Vagina (tissue), 2 donors: ENCODE results near the gene NPAS2.
A peak's percentile ranks its signal among the peaks of the same experiment; 100 is the strongest.

Experiments
- POLR2A ChIP-seq, 2 donors: fragments of 450-650 bp; IDR thresholded peaks; one replicate each; pipeline ENCODE4 v1.6.1; 2017; ENCODE audit warnings: antibody characterized with exemption in 2 of 2, mild to moderate bottlenecking in 2 of 2, moderate library complexity in 2 of 2
- POLR2AphosphoS5 ChIP-seq, 2 donors: sonication (generic); formaldehyde crosslinking; IDR thresholded peaks; one replicate each; pipeline ENCODE4 v1.9.0; 2017; ENCODE audit warnings: antibody characterized with exemption in 2 of 2, mild to moderate bottlenecking in 2 of 2, low read depth in 1 of 2; ENCODE audit not compliant: insufficient read depth in 1 of 2
- TF ChIP-seq, protein P1 (sequence below), 3 experiments: fragments of 450-650 bp in 2 of 3; fragments of 200-600 bp in 1 of 3; sonication (generic) in 1 of 3; IDR thresholded peaks; one replicate each; pipeline ENCODE4 v1.5.1; 2017 to 2019; ENCODE audit warnings: antibody characterized with exemption in 3 of 3, mild to moderate bottlenecking in 2 of 3, moderate library complexity in 2 of 3

DNA sequence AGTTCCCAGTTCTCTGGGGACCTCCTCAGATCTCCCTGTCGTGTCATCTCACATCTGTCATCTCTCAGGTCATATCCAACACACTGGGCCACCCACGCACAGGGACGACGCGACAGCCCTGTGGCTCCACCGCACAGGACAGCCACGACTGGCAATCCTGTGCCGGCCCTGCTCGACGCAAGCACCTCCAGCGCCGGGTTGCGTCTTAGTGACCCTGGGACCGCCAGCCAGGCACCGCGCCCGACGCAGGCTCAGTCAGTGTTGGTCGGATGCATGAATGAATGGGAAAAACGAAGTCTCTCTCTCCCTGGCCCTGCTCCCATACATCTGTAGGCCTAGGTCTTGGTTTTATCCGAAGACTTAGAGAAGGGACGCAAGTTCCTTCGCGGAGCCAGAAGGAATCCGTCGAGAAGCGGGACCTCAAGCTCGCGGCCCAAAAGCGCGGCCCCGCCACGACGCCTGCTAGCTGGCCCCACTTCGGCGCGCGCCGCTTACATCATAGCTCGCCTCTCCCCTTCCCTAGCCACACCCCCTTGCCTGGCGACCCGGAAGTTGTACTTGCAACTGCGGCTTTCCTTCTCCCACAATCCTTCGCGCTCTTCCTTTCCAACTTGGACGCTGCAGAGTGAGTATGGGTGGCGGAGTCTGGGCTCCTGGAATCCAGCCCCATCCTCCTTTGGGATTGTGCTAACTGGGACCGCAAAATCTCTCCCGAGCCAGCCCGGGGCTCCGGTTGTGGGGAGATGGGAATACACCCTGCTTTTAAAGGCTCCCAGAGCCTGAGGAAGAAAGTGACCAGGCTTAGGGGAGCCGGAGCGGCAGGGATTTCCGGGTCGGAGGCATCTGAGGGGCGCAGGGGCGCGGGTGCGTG, 182.0 kb downstream of the NPAS2 start, which contains the start of gene RPL31:
- TF ChIP-seq, protein P1, sequence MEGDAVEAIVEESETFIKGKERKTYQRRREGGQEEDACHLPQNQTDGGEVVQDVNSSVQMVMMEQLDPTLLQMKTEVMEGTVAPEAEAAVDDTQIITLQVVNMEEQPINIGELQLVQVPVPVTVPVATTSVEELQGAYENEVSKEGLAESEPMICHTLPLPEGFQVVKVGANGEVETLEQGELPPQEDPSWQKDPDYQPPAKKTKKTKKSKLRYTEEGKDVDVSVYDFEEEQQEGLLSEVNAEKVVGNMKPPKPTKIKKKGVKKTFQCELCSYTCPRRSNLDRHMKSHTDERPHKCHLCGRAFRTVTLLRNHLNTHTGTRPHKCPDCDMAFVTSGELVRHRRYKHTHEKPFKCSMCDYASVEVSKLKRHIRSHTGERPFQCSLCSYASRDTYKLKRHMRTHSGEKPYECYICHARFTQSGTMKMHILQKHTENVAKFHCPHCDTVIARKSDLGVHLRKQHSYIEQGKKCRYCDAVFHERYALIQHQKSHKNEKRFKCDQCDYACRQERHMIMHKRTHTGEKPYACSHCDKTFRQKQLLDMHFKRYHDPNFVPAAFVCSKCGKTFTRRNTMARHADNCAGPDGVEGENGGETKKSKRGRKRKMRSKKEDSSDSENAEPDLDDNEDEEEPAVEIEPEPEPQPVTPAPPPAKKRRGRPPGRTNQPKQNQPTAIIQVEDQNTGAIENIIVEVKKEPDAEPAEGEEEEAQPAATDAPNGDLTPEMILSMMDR (IDR thresholded peaks at IDR 0.05) = no peak
- TF ChIP-seq POLR2A (IDR thresholded peaks at IDR 0.05) = peak in 1 of 2 donors; percentile 68
- peak; percentile 98 to 100 for TF ChIP-seq POLR2AphosphoS5 (IDR thresholded peaks at IDR 0.05; ENCODE audit: insufficient read depth in 1 of 2, low read depth in 1 of 2)
